Uterus (tissue), 4 donors: ENCODE data around the gene LSP1. TPM values are rescaled to one million over a fixed set of nuclear protein-coding genes. Genes with fewer than 3 reads are reported as not detected.

Experiments
- DNase-seq, 2 donors: peaks; one replicate each; pipeline ENCODE4 v3.0.0-alpha.2; 2019 to 2020
- H3K27ac ChIP-seq, 2 donors: fragments of 200-600 bp; sonication (generic); 1 replicate in 1 of 2; 2 replicates in 1 of 2; pipeline ENCODE4 v1.5.1; 2016 to 2018
- H3K27me3 ChIP-seq, 2 donors: fragments of 200-600 bp; sonication (generic); one replicate each; pipeline ENCODE4 v1.5.1; 2018 to 2019; ENCODE audit warnings: control low read depth in 1 of 2
- H3K36me3 ChIP-seq, 2 donors: fragments of 200-600 bp; sonication (generic); one replicate each; pipeline ENCODE4 v1.5.1; 2019; ENCODE audit warnings: control low read depth in 1 of 2
- H3K4me1 ChIP-seq, 2 donors: fragments of 200-600 bp; sonication (generic); one replicate each; pipeline ENCODE4 v1.5.1; 2018 to 2019; ENCODE audit warnings: control low read depth in 1 of 2
- H3K4me3 ChIP-seq, 2 donors: fragments of 200-600 bp; sonication (generic); 1 replicate in 1 of 2; 2 replicates in 1 of 2; pipeline ENCODE4 v1.5.1; 2018 to 2019; ENCODE audit warnings: mild to moderate bottlenecking in 1 of 2
- H3K9me3 ChIP-seq, 2 donors: fragments of 200-600 bp; sonication (generic); one replicate each; pipeline ENCODE4 v1.5.1; 2019; ENCODE audit warnings: control low read depth in 1 of 2
- POLR2A ChIP-seq, 2 donors: fragments of 450-650 bp; IDR thresholded peaks; one replicate each; pipeline ENCODE4 v1.6.1; 2016; ENCODE audit warnings: antibody characterized with exemption in 2 of 2, mild to moderate bottlenecking in 1 of 2, moderate library complexity in 1 of 2
- intact Hi-C: fragments of 100-400 bp; cut with DNase I; formaldehyde crosslinking; loops from one replicate; pipeline ENCODE4 v1.15.1; 2023; ENCODE audit warnings: low total_unique reads
- total RNA-seq, 4 donors: library from RNA; depleted of rRNA in 3 of 4; stranded (reverse); fragments of >200 nt in 3 of 4; gene quantifications; one replicate each; pipeline versions ENCODE4 v1.1.0 to v1.2.4, GENCODE V29; 2014 to 2023
- TF ChIP-seq, protein P1 (sequence below), 4 experiments: fragments of 200-600 bp in 2 of 4; fragments of 450-650 bp in 2 of 4; sonication (generic) in 2 of 4; IDR thresholded peaks; one replicate each; pipeline ENCODE4 v1.5.1; 2016 to 2019; ENCODE audit warnings: antibody characterized with exemption in 4 of 4, mild to moderate bottlenecking in 2 of 4, moderate library complexity in 1 of 4
- donor health status: DM: yes; HTN: yes; CAD: no.

LSP1 gene
- total RNA-seq, 4 donors from 2014 or later = 11.2 to 112 (median 25.1) TPM

DNA sequence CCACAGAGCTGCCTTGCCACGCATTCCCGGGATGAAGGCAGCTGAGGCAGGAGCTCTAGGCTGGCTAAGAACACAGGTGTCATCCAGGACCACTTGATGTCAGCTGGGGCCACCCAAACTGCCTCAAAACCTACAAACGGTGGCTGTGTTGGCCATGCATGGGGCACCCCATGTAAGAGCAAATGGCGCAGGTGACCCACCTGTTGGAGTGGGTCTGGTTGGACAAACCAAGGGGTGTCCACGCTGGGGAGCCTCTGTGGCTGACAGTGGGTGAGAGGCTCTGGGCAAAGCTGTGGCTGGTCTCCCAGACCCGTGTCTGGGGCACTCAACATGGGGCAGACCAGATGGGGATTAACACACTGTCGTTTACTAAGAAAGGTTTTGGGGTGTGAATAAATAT, 37.1 kb upstream of the LSP1 start:
- Histone ChIP-seq H3K27ac (no peak overlapping the region), H3K9me3 (no peaks in the 10 kb centered on the region), H3K4me1 (no peaks in the 10 kb centered on the region), H3K36me3 (no peaks in the 10 kb centered on the region), H3K27me3 (no peaks in the 10 kb centered on the region), H3K4me3 (no peak overlapping the region)
- intact Hi-C loops = no loop called here
- no peak for TF ChIP-seq POLR2A (IDR thresholded peaks at IDR 0.05)
- TF ChIP-seq, protein P1, sequence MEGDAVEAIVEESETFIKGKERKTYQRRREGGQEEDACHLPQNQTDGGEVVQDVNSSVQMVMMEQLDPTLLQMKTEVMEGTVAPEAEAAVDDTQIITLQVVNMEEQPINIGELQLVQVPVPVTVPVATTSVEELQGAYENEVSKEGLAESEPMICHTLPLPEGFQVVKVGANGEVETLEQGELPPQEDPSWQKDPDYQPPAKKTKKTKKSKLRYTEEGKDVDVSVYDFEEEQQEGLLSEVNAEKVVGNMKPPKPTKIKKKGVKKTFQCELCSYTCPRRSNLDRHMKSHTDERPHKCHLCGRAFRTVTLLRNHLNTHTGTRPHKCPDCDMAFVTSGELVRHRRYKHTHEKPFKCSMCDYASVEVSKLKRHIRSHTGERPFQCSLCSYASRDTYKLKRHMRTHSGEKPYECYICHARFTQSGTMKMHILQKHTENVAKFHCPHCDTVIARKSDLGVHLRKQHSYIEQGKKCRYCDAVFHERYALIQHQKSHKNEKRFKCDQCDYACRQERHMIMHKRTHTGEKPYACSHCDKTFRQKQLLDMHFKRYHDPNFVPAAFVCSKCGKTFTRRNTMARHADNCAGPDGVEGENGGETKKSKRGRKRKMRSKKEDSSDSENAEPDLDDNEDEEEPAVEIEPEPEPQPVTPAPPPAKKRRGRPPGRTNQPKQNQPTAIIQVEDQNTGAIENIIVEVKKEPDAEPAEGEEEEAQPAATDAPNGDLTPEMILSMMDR (IDR thresholded peaks at IDR 0.05) = no peak
- no peak for DNase-seq

DNA sequence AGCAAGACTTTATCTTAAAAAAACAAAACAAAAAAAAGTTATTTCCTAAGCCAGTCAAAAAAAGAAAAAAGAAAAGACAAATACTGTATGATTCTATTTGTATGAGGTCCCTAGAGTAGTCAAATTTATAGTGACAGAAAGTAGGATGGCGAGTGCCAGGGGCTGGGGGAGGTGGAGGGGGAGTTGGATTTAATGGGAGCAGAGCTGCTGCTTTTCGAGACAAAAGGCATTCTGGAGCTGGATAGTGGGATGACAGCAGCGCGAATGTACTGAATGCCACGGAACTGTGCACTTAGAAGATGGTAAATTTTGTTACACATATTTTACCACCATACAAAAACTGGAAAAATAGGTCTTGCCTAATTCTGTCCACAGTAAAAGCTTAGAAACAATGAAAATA, 35.9 kb upstream of the LSP1 start:
- DNase-seq = no peak
- Histone ChIP-seq H3K36me3 (no peaks in the 10 kb centered on the region), H3K27me3 (no peaks in the 10 kb centered on the region), H3K27ac (no peak overlapping the region), H3K4me3 (no peak overlapping the region), H3K4me1 (no peaks in the 10 kb centered on the region), H3K9me3 (no peaks in the 10 kb centered on the region)
- intact Hi-C loops = no loop called here
- TF ChIP-seq, protein P1 (IDR thresholded peaks at IDR 0.05) = no peak
- TF ChIP-seq POLR2A (IDR thresholded peaks at IDR 0.05) = no peak

DNA sequence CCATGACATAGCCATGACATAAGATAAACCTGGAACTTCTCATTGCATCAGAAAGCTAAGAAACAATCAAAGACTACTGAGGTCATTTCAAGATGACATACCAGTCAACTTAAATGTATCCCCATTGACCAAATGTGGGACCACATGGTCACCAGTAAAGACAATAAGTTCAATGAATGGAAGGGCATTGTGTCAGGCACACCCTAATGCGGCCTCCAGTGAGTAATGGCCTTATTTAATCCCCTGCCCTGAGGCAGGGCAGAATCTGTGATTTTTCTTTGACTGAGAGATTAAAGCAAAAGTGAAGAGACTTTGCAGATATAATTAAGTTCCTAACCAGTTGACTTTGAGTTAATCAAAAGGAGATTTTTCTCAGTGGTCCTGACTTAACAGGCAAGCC, 35.4 kb upstream of the LSP1 start:
- H3K4me3 ChIP-seq = no peak overlapping the region
- intact Hi-C loops = no loop called here
- H3K27ac ChIP-seq = no peak overlapping the region
- no peak for DNase-seq
- no peaks in the 10 kb centered on the region for H3K4me1 ChIP-seq
- no peaks in the 10 kb centered on the region for H3K27me3 ChIP-seq
- no peaks in the 10 kb centered on the region for H3K9me3 ChIP-seq
- no peaks in the 10 kb centered on the region for H3K36me3 ChIP-seq
- TF ChIP-seq, protein P1 (IDR thresholded peaks at IDR 0.05) = no peak
- no peak for TF ChIP-seq POLR2A (IDR thresholded peaks at IDR 0.05)

DNA sequence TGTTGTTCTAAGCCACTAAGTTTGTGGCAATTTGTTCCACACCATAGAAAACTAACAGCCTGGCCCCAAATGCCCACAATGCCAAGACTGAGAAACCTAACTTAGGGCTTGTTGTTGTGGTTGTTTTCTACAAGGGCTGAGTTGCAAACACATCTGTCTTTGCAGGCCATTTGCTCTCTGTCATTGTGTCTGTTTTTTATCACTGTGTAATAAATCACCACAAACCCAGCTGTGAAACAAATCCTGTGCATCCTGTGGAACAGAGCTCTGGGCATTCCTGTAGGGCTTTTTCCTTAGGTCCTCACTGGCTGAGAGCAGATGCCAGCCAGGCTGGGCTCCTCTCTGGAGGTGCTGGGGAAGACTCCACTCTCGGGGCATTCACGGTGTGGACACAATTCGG, 33.8 kb upstream of the LSP1 start:
- Histone ChIP-seq H3K36me3 (no peaks in the 10 kb centered on the region), H3K27ac (no peak overlapping the region), H3K27me3 (no peaks in the 10 kb centered on the region), H3K9me3 (no peaks in the 10 kb centered on the region), H3K4me3 (no peak overlapping the region), H3K4me1 (no peaks in the 10 kb centered on the region)
- intact Hi-C loops = no loop called here
- TF ChIP-seq, protein P1 (IDR thresholded peaks at IDR 0.05) = no peak
- no peak for TF ChIP-seq POLR2A (IDR thresholded peaks at IDR 0.05)
- no peak for DNase-seq

DNA sequence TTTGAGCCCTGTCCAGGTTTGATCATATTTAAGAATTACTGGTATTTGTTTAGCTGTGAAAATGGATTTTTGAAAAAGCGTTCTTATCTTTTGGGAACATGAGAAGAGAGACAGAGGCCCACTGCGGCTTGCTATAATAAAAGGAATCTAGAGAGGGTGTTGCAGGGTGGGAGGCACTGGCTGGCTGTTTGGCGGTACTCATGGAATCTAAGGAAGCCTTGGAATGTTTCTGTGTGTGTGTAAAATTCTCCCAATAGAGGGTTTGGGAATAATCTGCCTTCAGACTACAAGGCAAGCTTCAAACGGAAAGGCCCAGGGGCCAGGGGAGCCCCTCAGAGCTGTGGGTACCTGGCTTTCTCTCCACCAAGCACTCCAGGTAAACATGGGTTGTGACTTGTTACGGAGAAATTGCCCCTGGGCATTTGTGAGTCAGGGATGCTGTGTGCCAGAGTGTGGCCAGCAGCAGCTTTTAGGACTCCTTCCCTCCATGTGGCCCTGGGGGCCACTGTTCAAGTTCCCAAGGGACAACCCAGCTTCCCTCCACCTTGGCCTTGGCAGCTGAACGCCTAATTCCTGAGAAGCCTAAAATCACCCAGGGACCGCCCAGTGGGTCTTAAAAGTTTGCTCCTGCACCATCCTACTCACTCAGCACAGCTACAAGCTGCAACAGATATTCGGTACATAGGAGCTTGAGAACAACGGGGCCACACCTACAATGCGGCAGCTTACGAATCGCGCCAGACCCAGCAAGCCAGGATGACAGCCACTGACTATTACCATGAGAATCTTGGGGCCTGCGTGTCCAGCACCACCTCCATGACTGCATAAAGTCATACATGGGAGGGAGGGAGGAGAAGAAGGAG, 32.2 kb upstream of the LSP1 start:
- Histone ChIP-seq H3K4me3 (no peak overlapping the region), H3K9me3 (no peaks in the 10 kb centered on the region), H3K27ac (no peak overlapping the region), H3K4me1 (no peaks in the 10 kb centered on the region), H3K27me3 (no peaks in the 10 kb centered on the region), H3K36me3 (no peaks in the 10 kb centered on the region)
- no peak for TF ChIP-seq POLR2A (IDR thresholded peaks at IDR 0.05)
- TF ChIP-seq, protein P1 (IDR thresholded peaks at IDR 0.05) = no peak
- DNase-seq = no peak
- intact Hi-C loops = no loop called here
